GM18526 (cell line): ENCODE results near the gene SORCS2.

Experiments used
- POLR2A ChIP-seq: IDR thresholded peaks from 3 replicates; pipeline ENCODE4 v1.6.1; 2011; ENCODE audit not compliant: insufficient read length; ENCODE audit errors: extremely low read depth

Gene SORCS2

GRCh38 chr4:7324651-7325121, 132.3 kb downstream of the SORCS2 start:
- no peak for TF ChIP-seq POLR2A

- no peak for TF ChIP-seq POLR2A
Observed at GRCh38 chr4:7325541-7325940, 133.2 kb downstream of the SORCS2 start.

GRCh38 chr4:7326306-7326692, 134.0 kb downstream of the SORCS2 start:
- no peak for TF ChIP-seq POLR2A

- no peak for TF ChIP-seq POLR2A
Observed at GRCh38 chr4:7326693-7327340, 134.5 kb downstream of the SORCS2 start.

GRCh38 chr4:7327341-7327885, 135.1 kb downstream of the SORCS2 start:
- TF ChIP-seq POLR2A = no peak

GRCh38 chr4:7328162-7328912, 136.0 kb downstream of the SORCS2 start:
- no peak for TF ChIP-seq POLR2A

GRCh38 chr4:7328913-7329638, 136.7 kb downstream of the SORCS2 start:
- no peak for TF ChIP-seq POLR2A

- no peak for TF ChIP-seq POLR2A
Observed at GRCh38 chr4:7330031-7330596, 137.8 kb downstream of the SORCS2 start.

GRCh38 chr4:7330811-7331681, 138.7 kb downstream of the SORCS2 start:
- no peak for TF ChIP-seq POLR2A

GRCh38 chr4:7331682-7332000, 139.3 kb downstream of the SORCS2 start:
- TF ChIP-seq POLR2A = no peak

GRCh38 chr4:7332216-7333023, 140.1 kb downstream of the SORCS2 start:
- TF ChIP-seq POLR2A = no peak

GRCh38 chr4:7333024-7333780, 140.9 kb downstream of the SORCS2 start:
- no peak for TF ChIP-seq POLR2A

GRCh38 chr4:7333801-7334421, 141.6 kb downstream of the SORCS2 start:
- TF ChIP-seq POLR2A = no peak
